ENCODE measurements around the gene TEAD1.

TEAD1 gene

DNA sequence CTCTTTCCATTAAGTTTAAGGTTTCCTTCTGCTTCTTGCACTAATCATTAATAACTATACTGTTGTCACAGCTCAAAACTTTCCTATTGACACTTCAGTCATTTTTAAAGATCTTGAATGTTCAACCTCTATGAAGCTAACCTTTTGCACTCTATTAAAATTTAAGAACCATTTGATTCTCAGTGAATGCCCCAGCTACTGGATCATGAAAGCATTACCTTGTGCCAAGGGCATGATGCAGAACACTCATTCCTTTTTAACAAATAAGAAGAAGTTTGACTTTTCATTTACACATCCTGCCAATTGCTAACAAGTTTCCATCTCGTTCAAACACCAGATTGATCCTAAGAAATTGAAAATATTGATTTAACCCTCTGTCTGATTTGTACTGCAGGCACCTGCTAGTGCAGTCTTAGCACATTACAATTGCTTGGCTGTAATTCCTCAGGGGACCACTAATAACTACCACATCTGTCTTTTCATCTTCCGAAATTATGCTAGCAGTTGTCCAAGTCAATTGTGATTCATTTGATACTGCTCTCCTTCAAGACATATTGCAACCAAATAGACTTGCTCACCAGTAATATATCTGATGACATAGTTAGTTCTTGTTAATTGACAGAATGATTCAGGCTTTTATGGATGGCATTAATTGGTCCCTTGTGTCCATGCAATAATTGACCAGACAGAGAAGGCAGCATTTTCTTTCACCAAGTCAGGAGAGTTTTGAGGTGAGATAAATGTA, 158.4 kb downstream of the TEAD1 start:
- DNase-seq = no peak
- Mint-ChIP-seq H3K27me3 (peaks cover 35 to 44% of the 10 kb centered on the region in 2 donors), H3K4me3 (no peak overlapping the region), H3K36me3 (no peaks in the 10 kb centered on the region), H3K4me1 (peaks cover 6 to 20% of the 10 kb centered on the region in 2 donors), H3K9me3 (peaks cover 0 to 4% of the 10 kb centered on the region in 2 donors), H3K27ac (no peak overlapping the region)
- no peak for ATAC-seq (replicated peaks)

DNA sequence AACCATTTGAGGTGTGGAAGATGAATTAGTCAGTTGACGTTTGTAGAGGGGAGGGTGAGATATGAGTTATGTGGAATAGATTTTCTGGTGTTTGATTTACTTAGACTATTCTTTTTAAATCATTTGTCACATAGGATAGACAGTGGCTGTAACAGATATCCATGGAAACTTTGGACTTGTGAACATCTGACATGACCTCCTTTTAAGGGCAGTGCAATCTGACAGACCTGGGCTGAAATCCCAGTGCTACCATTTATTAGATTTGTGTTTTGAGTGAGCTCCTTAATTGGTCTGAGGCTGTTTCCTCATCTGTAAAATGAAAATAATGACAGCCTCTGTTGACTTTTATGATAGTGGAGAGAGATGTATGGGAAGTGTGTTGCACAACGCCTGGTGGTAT, 159.9 kb downstream of the TEAD1 start:
- Mint-ChIP-seq H3K27me3 (peaks cover 20 to 29% of the 10 kb centered on the region in 2 donors), H3K36me3 (no peaks in the 10 kb centered on the region)

DNA sequence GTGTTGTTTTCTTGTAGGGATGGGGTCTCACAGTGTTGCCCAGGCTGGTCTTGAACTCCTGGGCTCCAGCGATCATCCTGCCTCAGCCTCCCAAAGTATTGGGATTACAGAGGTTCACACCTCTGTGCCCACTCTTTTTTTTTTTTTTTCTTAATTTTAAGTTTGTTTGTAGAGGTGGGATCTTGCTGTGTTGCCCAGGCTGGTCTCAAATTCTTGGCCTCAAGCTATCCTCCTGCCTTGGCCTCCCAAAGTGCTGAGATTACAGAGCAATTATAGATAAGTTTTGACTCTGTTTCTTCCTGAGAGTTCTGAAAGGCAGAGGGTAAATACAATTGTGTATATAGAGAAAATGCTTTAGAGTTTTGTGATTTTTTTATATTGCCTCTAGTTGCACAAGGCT, 160.4 kb downstream of the TEAD1 start:
- peaks cover 3 to 5% of the 10 kb centered on the region in 2 donors for H3K4me1 Mint-ChIP-seq
- H3K4me3 Mint-ChIP-seq = no peak overlapping the region
- DNase-seq (no peak), ATAC-seq (replicated peaks) (no peak)
- H3K36me3 Mint-ChIP-seq = no peaks in the 10 kb centered on the region
- no peak overlapping the region for H3K27ac Mint-ChIP-seq
- peaks cover 0 to 4% of the 10 kb centered on the region in 2 donors for H3K9me3 Mint-ChIP-seq
- peaks cover 17 to 25% of the 10 kb centered on the region in 2 donors for H3K27me3 Mint-ChIP-seq

More for the DNA sequence above, 159.9 kb downstream of the TEAD1 start:
- no peak for DNase-seq
- no peak for ATAC-seq (replicated peaks)
- Mint-ChIP-seq H3K27ac (no peak overlapping the region), H3K4me1 (peaks cover 3 to 9% of the 10 kb centered on the region in 2 donors), H3K9me3 (peaks cover 0 to 4% of the 10 kb centered on the region in 2 donors), H3K4me3 (no peak overlapping the region)

DNA sequence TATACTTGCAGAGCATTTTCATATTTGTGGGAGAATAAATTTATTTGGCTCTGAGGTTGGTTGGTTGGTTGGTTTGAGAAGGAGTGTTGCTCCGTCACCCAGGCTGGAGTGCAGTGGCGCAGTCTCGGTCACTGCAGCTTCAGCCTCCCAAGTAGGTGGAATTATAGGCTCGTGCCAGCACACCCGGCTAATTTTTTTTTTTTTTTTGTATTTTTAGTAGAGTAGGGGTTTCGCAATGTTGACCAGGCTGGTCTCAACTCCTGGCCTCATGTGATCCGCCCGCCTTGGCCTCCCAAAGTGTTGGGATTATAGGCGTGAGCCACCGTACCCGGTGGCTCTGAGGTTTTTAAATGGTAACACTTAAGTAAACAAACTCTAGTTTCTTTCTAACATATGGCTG, 161.1 kb downstream of the TEAD1 start:
- ATAC-seq (replicated peaks) (no peak), DNase-seq (no peak)
- H3K4me3 Mint-ChIP-seq = no peak overlapping the region
- no peak overlapping the region for H3K27ac Mint-ChIP-seq
- H3K9me3 Mint-ChIP-seq = peaks cover 0 to 4% of the 10 kb centered on the region in 2 donors
- no peaks in the 10 kb centered on the region for H3K4me1 Mint-ChIP-seq
- H3K27me3 Mint-ChIP-seq = peaks cover 12 to 18% of the 10 kb centered on the region in 2 donors
- no peaks in the 10 kb centered on the region for H3K36me3 Mint-ChIP-seq

DNA sequence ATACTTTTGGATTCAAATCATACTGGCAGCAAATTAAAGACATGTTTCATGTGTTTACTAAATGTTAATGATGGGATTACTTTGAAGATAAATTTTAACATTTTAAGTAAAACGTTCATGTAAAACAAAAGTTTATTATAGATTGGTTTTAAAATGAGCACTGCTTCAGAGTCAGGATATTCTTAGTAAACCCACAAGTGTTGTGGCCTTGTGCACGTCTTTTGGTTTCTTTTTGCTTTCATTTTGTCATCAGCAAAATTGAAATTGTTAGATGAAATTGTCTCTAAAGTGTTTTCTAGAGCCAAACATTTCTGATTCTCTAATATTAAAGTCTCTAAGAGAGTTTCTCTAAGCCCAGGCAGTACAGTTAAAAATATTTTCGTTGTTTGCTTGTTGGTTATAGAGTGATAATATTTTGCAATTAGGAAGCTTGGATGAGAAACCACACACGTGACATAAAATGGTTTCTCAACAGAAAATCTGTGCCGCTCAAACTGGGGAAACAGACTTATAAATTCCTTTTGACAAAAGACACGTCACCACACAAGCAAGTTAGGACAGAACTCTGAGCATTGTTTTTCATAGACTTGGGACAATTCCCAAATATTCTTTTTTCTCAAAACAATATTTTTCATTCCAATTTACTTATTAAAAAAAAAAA, 164.4 kb downstream of the TEAD1 start:
- ATAC-seq (replicated peaks) (no peak), DNase-seq (no peak)
- Mint-ChIP-seq H3K36me3 (no peaks in the 10 kb centered on the region), H3K27me3 (peaks cover 9 to 15% of the 10 kb centered on the region in 2 donors), H3K27ac (no peak overlapping the region), H3K4me3 (no peak overlapping the region), H3K9me3 (no peaks in the 10 kb centered on the region), H3K4me1 (no peaks in the 10 kb centered on the region)

DNA sequence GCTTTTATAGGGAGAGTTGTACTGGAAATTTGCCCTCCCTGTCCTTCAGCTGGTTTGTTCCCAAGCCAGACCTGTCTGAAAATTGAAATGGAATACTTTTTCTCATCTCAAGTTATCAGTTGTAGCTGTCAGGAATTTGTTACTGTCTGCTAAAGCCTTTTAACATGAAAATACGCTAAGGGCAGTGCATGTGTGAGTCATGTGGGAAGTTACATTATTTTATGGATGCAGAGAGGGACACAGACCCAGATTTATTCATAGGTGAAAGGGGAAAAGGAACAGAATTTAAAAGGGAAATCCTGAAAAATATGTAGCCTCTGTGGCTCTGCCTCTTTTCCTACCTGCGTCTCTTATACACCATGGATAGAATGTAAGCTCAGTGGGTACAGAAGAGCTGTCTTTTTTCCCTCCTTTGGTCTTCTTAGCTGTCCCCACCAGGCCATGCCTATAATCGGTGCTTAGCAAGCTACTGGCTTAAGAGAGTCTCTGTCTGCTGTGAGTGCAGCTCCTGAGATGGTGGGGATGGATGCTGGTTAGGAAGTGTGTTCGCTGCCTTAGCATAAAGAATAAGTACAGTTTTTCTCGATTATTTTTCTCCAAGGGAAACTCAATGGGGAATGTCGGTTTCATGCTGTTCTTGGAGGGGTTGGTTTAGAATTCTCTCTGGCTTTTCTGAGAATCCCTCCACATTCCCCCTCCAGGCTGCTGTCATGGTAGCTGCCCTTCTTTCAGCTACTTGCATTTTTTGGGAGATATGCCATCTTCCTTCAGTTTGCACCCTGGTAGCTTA, 166.8 kb downstream of the TEAD1 start:
- no peak overlapping the region for H3K27ac Mint-ChIP-seq
- peaks cover 6 to 9% of the 10 kb centered on the region in 2 donors for H3K27me3 Mint-ChIP-seq
- DNase-seq = no peak
- no peaks in the 10 kb centered on the region for H3K9me3 Mint-ChIP-seq
- H3K4me3 Mint-ChIP-seq = no peak overlapping the region
- H3K36me3 Mint-ChIP-seq = no peaks in the 10 kb centered on the region
- no peak for ATAC-seq (replicated peaks)
- H3K4me1 Mint-ChIP-seq = no peaks in the 10 kb centered on the region

DNA sequence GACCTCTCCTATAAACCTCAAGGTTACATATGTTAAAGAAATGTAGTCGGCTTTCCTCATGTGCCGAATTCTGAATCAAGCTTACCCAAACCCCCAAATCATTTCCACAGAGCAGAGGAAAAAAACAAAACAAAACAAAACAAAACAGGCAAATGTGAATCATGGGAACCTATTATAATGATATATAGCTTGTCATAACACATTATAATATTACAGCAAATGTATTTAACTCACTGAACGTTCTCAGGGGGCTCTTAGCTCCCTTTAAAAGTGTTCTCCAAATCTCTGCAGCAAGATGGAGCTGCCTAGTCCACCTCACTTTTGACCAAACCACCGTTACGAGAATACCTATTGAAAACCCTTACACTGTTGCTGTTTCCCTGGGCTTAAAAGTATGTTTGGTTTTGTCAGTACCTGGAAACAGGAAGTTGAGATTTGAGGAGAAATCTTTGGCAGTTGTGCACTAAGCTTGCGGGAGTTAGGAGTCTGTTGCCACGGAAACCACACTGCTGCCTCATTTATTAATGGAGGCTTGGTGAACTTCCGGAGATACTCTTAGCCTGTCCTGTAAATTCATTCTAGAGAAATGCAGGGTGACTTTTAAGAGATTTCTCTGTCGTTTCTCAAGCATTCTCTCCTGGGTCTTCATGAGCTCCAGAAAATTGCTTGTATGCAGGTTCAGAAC, 167.9 kb downstream of the TEAD1 start:
- DNase-seq (no peak), ATAC-seq (replicated peaks) (no peak)
- Mint-ChIP-seq H3K27me3 (peaks cover 6 to 9% of the 10 kb centered on the region in 2 donors), H3K27ac (no peak overlapping the region), H3K36me3 (no peaks in the 10 kb centered on the region), H3K4me3 (no peak overlapping the region), H3K9me3 (no peaks in the 10 kb centered on the region), H3K4me1 (no peaks in the 10 kb centered on the region)

DNA sequence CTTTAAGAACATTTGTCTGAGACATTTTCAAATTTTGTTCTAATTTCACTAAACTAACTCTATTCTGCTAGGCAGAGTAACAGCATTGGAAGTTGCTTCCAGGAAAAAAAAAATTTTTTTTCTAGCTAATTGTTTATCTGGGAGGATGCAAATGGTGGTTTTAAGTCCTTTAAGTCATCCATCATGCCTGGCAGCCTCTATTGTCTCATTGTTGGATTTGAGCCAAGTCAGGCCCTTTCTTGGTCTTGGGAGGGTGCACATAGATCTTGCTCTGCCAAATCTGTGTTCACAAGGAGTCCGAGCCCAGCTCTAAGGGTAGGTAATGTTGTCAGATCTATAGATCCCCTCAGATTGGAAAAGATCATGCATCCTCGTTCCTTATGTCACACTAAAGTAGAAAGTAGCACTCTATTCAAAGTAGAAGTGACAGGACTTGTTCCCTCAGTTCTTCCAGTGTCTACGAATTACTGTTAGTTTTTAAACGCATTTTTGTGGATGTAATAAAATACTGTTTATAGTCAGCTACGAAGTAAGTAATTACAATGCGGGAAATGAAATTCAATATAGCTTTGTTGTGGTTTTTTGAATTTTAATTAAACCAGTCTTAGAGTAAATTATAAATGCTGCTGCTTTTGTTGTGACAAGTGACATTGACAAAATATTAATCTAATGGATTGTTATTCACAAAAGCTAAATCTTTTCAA, 168.9 kb downstream of the TEAD1 start:
- no peak for ATAC-seq (replicated peaks)
- H3K9me3 Mint-ChIP-seq = no peaks in the 10 kb centered on the region
- no peak for DNase-seq
- no peak overlapping the region for H3K4me3 Mint-ChIP-seq
- H3K36me3 Mint-ChIP-seq = no peaks in the 10 kb centered on the region
- H3K27me3 Mint-ChIP-seq = peaks cover 6 to 9% of the 10 kb centered on the region in 2 donors
- no peaks in the 10 kb centered on the region for H3K4me1 Mint-ChIP-seq
- H3K27ac Mint-ChIP-seq = no peak overlapping the region

DNA sequence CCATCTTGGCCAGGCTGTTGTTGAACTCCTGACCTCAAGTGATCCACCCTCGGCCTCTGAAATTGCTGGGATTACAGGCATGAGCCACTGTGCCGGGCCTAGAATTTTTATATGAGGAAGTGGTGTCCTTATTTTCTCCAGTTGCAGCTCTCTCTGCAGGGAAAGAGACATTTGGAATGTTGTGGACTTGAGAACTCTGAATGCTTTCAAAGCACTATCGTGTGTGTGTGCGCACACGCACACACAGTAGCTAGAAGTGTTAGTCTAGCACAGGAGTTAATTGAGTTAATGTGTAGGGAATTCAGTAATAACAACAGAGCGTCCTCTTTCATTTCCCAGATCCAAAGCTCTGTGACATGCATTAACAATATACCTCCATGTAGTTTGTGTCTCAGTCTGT, 170.9 kb downstream of the TEAD1 start:
- Mint-ChIP-seq H3K27me3 (peaks cover 9 to 15% of the 10 kb centered on the region in 2 donors), H3K9me3 (no peaks in the 10 kb centered on the region), H3K36me3 (no peaks in the 10 kb centered on the region), H3K4me1 (no peaks in the 10 kb centered on the region), H3K27ac (no peak overlapping the region), H3K4me3 (no peak overlapping the region)
- DNase-seq (no peak), ATAC-seq (replicated peaks) (no peak)

DNA sequence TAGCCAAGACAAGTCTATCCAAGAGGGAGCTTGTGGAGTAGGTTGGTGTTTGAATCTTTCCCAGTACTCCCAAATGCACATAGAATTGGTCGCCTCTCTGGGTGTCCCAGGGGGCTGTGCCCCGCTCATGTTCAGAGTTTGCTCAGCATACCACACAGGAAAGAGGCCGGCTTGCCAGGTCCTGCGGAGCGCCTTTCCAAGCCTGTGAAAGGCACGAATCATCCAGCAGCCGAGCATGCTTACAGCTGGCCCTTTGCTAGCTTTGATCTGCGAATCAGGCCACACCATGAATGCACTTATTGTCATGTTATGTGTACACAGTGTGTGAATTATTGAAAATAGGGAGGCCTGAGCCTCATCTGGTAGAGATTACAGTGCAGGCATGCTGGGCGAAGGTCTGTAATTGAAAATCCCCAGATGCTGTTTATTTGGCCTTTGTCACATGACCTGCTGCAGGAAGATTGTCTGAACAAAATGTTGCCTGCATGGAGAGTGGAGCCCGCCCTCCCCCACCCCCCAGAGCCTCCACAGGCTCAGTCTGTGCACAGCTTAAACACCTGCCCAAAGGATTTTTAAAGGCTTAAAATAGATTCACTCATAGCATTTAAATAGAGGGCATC, 171.6 kb downstream of the TEAD1 start:
- H3K4me3 Mint-ChIP-seq = no peak overlapping the region
- ATAC-seq (replicated peaks) = no peak
- no peak overlapping the region for H3K27ac Mint-ChIP-seq
- no peak for DNase-seq
- H3K36me3 Mint-ChIP-seq = no peaks in the 10 kb centered on the region
- H3K9me3 Mint-ChIP-seq = no peaks in the 10 kb centered on the region
- H3K27me3 Mint-ChIP-seq = peaks cover 9 to 15% of the 10 kb centered on the region in 2 donors
- no peaks in the 10 kb centered on the region for H3K4me1 Mint-ChIP-seq

DNA sequence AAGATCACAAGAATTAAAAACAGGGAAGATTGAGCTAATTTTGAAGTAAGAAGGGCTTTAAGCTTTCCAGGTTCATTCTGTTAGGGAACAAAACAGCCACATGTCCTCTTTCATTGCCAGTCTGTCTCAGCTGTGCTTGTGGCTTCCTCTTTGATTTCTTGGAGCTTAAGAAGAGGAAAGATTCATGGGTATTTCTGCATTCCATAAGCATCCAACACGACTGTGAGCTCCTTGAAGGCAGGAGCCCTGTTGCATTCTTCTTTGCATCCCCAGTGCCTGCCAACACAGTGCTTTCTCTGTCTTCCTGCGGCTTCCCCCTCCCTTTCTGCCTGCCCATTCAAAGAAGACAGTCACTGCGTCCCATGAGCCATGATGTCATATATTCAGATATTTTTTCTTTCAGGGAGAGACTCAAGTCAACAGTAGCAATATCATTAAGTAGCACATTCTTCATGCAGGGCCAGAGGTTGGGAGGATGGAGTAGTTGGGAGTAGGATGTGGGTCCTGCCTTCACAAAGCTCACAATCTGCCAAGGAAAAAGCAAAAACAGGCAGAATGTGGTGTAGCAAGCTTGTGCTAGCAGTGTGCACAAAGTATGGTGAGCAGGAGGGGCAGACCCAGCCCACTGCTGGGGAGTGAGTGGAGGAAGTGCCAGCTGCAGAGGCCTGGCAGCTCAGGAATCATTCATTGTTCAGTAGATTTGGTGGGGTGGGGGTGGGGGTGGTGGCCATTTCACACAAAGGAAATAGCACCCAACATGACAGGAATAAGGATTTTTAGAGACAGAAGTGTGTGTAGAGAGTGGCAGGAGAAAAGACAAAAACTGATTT, 172.8 kb downstream of the TEAD1 start:
- Mint-ChIP-seq H3K27ac (no peak overlapping the region), H3K4me3 (no peak overlapping the region), H3K9me3 (no peaks in the 10 kb centered on the region), H3K4me1 (no peaks in the 10 kb centered on the region), H3K27me3 (peaks cover 0 to 15% of the 10 kb centered on the region in 2 donors), H3K36me3 (no peaks in the 10 kb centered on the region)
- ATAC-seq (replicated peaks) (no peak), DNase-seq (no peak)

DNA sequence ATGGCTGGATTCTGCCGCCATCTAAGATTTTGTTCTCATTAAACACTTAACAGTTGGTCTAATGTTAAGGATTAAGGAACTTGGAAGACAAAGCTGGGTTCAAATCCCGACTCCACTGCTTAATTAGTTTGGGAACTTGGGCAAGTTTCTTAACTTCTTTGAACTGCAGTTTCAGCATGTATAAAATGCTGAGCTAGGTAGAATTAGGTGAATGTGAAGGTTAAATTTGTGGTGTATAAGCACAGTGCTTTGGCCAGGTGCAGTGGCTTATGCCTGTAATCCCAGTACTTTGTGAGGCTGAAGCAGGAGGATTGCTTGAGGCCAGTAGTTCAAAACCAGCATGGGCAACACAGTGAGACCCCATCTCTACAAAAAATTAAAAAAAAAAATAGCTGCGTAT, 174.2 kb downstream of the TEAD1 start:
- no peaks in the 10 kb centered on the region for H3K4me1 Mint-ChIP-seq
- H3K36me3 Mint-ChIP-seq = no peaks in the 10 kb centered on the region
- H3K27ac Mint-ChIP-seq = no peak overlapping the region
- no peak for DNase-seq
- no peak for ATAC-seq (replicated peaks)
- H3K4me3 Mint-ChIP-seq = no peak overlapping the region
- no peaks in the 10 kb centered on the region for H3K9me3 Mint-ChIP-seq
- H3K27me3 Mint-ChIP-seq = peaks cover 0 to 13% of the 10 kb centered on the region in 2 donors

DNA sequence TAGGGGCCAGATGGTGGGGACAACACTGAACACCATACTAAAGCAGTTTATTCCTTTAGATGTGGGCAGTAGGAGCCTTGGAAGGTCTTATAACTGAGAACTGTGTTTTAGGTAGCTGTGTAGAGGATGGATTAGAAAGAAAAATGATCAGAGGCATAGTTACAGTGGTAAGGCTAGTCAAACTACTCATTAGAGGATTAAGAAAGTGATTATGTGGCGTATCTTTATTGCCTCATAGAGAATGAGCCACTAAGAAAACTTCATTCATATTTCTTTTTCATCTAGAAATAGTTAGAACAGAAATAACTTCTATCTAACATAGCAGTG, 179.1 kb downstream of the TEAD1 start:
- Mint-ChIP-seq H3K4me1 (no peaks in the 10 kb centered on the region), H3K4me3 (no peak overlapping the region), H3K36me3 (no peaks in the 10 kb centered on the region), H3K27me3 (peaks cover 10 to 13% of the 10 kb centered on the region in 2 donors), H3K27ac (no peak overlapping the region), H3K9me3 (no peaks in the 10 kb centered on the region)
- DNase-seq (no peak), ATAC-seq (replicated peaks) (no peak)
